Effector memory CD8-positive, alpha-beta T cell (primary cell): ENCODE measurements around the gene PCSK6.

Experiments used
- ATAC-seq: fragments of 150-1000 bp; cut with Tn5 transposase; replicated peaks from 2 replicates; pipeline ENCODE4 v1.10.0; 2021; ENCODE audit warnings: mild to moderate bottlenecking, moderate library complexity
- DNase-seq, 3 experiments: peaks; one replicate each; pipeline ENCODE4 v3.0.0; 2021
- H3K27ac Mint-ChIP-seq, 2 donors: one replicate each; pipeline ENCODE4 v1.8.0; 2022; ENCODE audit warnings: mild to moderate bottlenecking in 2 of 2, mixed read lengths in 2 of 2, moderate library complexity in 2 of 2
- H3K27me3 Mint-ChIP-seq, 2 donors: one replicate each; pipeline ENCODE4 v1.8.0; 2022; ENCODE audit warnings: mixed read lengths in 2 of 2
- H3K36me3 Mint-ChIP-seq: one replicate; pipeline ENCODE4 v1.8.0; 2022; ENCODE audit warnings: mild to moderate bottlenecking, moderate library complexity, mixed read lengths; ENCODE audit not compliant: insufficient read depth
- H3K4me1 Mint-ChIP-seq, 2 donors: one replicate each; pipeline ENCODE4 v1.8.0; 2022; ENCODE audit warnings: low read depth in 2 of 2, mixed read lengths in 2 of 2
- H3K4me3 Mint-ChIP-seq, 2 donors: one replicate each; pipeline ENCODE4 v1.8.0; 2022; ENCODE audit warnings: mild to moderate bottlenecking in 2 of 2, mixed read lengths in 2 of 2, moderate library complexity in 2 of 2
- H3K9me3 Mint-ChIP-seq, 2 donors: one replicate each; pipeline ENCODE4 v1.8.0; 2022; ENCODE audit warnings: mixed read lengths in 2 of 2

The PCSK6 gene

DNA sequence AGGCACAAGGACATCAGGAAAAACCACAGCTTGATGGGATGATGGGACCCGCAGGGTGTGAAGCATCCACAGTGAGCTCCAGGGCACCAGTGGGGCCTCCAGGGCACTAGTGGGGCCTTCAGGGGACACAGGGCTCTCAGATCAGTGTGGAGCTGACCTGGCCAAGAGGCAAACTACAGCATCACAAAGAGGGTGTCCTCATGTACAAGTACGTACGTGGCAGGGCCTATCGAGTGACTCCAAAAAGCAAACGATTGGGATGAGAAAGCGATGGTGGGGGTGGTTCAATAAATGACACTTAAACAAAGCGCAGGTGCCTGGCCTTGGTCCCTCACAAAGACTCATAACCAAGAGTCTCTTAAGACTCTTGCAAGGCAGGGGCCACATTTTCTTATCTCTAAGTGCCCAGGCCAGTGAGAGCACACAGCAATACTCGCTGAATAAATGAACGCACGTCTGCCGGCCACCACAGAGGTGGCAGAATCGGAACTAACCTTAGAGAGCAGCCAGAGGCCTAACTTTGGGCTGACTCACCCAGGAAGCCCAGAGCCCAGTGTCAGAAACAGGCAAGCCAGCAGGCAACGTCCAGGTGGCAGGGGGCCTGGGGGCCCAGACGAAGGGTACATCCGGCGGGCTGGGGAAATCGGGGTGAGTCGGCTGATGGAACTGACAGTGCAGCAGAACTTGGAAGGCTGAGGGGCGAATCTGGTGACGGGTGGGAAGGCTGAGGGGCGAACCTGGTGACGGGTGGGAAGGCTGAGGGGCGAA is 8.7 kb downstream of the PCSK6 start:
- ATAC-seq = no peak
- no peaks in the 10 kb centered on the region for H3K9me3 Mint-ChIP-seq

DNA sequence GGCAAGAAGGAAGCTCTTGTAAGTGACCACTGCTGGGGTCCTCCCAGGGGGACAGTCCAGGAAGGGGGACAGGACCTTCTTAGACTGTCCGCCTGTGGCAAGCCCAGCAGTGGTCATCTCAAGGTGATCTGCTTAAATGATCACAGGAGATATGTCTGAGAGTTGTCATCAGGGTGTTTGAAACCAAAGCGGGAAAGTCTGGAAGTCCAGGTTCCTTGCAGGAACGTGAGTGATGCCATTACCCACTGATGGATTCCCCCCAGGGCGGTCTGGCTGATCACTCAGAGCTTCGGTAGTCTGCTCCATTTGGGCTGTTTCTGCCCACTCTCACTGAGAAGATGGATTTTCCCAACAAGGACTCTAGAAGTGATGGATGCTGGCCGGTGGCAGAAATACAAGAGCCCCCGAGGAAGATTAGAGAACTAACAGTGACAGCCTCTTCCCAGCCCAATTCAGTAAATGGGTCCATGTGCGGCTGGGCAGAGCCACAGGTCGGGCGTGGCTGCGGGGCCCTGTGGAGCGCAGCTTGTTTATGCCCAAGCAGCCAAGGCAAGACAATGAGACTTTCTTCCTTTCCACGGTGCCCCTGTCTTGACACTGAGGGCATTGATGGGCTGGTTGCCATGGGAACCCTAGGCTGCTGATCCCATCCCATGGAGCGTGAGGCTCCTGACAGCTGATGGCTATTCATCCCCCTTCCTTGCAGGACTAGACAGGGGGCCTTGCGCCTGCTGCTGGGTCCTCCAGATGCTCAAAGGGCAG is 9.5 kb downstream of the PCSK6 start:
- Mint-ChIP-seq H3K4me1 (peaks cover 0 to 1% of the 10 kb centered on the region in 2 donors), H3K27me3 (peaks cover 31 to 72% of the 10 kb centered on the region in 2 donors), H3K27ac (no peak overlapping the region), H3K9me3 (no peaks in the 10 kb centered on the region), H3K36me3 (no peaks in the 10 kb centered on the region), H3K4me3 (no peak overlapping the region)
- ATAC-seq (no peak), DNase-seq (no peak)

More for the DNA sequence above, 8.7 kb downstream of the PCSK6 start:
- H3K36me3 Mint-ChIP-seq = no peaks in the 10 kb centered on the region
- no peak for DNase-seq
- peaks cover 29 to 75% of the 10 kb centered on the region in 2 donors for H3K27me3 Mint-ChIP-seq
- H3K4me1 Mint-ChIP-seq = peaks cover 0 to 1% of the 10 kb centered on the region in 2 donors
- H3K27ac Mint-ChIP-seq = no peak overlapping the region
- no peak overlapping the region for H3K4me3 Mint-ChIP-seq

DNA sequence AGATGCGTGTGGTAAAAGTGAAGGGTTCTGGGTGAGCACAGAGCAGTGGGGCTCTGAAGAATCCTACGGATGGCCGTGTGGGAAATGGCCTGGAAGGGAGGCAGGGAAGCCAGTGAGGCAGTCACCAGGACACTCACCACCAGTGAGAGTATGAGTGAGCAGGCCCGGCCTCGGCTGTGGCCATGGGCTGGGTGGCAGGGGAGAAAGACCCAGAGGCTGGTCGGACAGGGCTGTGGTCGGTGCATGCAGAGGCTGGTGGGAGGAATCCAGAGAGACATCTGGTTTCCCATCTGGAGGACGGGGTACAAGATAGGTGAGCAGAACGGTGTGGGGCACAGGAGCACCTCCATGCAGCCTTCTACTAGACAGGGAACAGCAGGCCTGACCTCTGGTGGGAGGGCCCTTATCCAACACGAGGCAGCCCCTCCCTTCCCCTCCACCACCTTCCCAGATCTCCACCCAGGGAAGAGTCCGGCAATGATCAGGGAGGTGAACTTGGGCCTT is 10.1 kb downstream of the PCSK6 start:
- no peak overlapping the region for H3K4me3 Mint-ChIP-seq
- H3K27ac Mint-ChIP-seq = no peak overlapping the region
- peaks cover 37 to 72% of the 10 kb centered on the region in 2 donors for H3K27me3 Mint-ChIP-seq
- ATAC-seq (no peak), DNase-seq (no peak)
- H3K36me3 Mint-ChIP-seq = no peaks in the 10 kb centered on the region
- H3K9me3 Mint-ChIP-seq = no peaks in the 10 kb centered on the region
- peaks cover 0 to 1% of the 10 kb centered on the region in 2 donors for H3K4me1 Mint-ChIP-seq

DNA sequence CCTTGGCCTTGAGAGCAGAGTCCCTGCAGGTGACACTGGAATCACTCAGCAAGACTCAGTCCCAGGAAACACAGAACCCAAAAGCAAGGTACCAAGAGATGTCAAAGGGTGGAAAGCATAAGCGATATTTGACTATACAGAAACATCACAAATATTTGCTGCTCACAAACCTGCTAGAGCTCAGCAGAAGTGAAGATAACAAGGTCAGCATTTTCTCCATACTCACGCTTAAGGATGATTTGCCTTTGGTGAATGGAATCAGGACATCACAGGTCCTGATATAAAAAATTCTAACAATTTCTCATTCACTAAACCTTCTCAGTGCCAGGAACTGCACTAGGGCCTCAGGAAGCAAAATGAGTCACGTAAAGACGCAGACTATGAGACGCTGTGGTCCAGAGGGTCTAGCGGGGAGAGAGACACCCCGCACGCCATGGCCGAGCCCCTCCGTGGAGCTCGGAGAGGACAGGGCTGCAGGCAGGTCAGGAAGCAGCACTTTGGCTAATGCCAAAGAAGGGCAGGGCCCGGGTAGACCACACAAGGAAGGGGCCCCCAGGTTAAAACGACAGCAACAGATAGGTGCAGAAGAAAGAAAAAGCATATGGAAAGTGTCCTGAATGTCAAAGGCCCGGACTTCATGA is 10.7 kb downstream of the PCSK6 start:
- DNase-seq (no peak), ATAC-seq (no peak)
- H3K4me1 Mint-ChIP-seq = peaks cover 0 to 1% of the 10 kb centered on the region in 2 donors
- no peaks in the 10 kb centered on the region for H3K9me3 Mint-ChIP-seq
- peaks cover 38 to 69% of the 10 kb centered on the region in 2 donors for H3K27me3 Mint-ChIP-seq
- no peak overlapping the region for H3K27ac Mint-ChIP-seq
- H3K4me3 Mint-ChIP-seq = no peak overlapping the region
- no peaks in the 10 kb centered on the region for H3K36me3 Mint-ChIP-seq

DNA sequence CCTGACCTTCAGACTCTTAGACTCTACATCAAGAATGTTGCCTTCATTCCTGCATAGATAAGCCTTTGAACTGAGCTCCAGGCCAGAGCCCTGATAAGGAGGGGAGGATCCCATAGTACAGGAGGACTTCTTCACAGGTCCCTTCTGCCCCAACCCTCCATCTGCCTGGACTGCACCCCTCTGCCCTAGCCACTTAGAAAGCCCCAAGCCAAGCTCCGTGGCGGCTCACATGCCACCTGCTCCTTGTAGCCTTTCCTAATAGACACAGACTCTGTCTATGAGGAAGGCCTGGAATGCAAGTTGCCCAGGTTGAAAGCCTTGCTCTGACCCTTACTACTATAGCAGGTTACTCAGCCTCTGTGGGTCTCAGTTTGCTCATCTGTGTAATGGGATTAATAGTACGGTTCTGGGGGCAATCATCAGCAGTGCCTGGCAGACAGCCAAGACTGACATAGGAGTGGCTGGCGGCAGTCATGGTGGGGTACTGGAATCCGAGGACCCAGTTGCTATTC is 11.6 kb downstream of the PCSK6 start:
- Mint-ChIP-seq H3K4me1 (peaks cover 0 to 1% of the 10 kb centered on the region in 2 donors), H3K36me3 (no peaks in the 10 kb centered on the region), H3K27me3 (peaks cover 36 to 67% of the 10 kb centered on the region in 2 donors), H3K27ac (no peak overlapping the region), H3K4me3 (no peak overlapping the region), H3K9me3 (no peaks in the 10 kb centered on the region)
- ATAC-seq (no peak), DNase-seq (no peak)

DNA sequence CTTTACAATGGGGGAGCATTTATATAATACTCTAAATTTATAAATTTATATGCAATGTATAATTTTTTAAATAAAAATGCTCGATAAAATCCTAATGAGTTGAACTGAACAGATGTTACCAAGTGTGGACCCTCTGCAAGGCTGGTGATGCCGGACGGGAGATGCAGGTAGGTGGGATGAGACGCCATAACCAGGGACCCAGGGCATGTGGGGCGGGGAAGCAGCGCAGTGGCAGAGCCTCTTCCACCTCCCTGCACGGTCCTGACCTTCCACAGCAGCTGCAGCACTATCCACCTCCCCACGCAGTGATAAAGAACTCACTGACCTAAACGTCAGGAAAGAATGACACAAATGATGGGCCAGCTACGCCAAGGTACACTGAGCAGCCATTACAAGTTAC is 12.8 kb downstream of the PCSK6 start:
- H3K36me3 Mint-ChIP-seq = no peaks in the 10 kb centered on the region
- peaks cover 36 to 56% of the 10 kb centered on the region in 2 donors for H3K27me3 Mint-ChIP-seq
- no peak overlapping the region for H3K27ac Mint-ChIP-seq

DNA sequence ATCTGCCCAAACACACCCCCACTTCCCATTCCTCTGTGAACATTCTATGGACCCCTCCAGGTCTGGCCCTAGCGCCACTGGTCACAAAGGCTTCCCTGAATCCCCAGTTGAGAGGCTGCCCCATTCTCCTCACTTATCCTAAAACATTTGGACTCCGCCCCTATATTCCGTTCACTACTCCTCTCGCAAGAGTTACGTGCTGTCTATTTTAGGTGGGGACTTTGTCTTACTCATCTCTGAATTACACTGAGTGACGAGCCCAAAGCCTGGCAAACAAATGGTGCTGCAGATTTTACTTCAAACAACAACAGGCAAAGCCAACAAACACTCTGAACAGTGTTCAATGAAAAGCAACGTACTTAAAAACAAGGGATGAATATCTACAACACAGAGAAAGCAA is 14.5 kb downstream of the PCSK6 start:
- no peak overlapping the region for H3K27ac Mint-ChIP-seq
- H3K4me3 Mint-ChIP-seq = no peak overlapping the region
- no peak for ATAC-seq
- no peaks in the 10 kb centered on the region for H3K9me3 Mint-ChIP-seq
- H3K27me3 Mint-ChIP-seq = peaks cover 38 to 50% of the 10 kb centered on the region in 2 donors
- DNase-seq = no peak
- H3K36me3 Mint-ChIP-seq = no peaks in the 10 kb centered on the region
- no peaks in the 10 kb centered on the region for H3K4me1 Mint-ChIP-seq

More for the DNA sequence above, 12.8 kb downstream of the PCSK6 start:
- Mint-ChIP-seq H3K4me1 (no peaks in the 10 kb centered on the region), H3K4me3 (no peak overlapping the region), H3K9me3 (no peaks in the 10 kb centered on the region)
- DNase-seq = no peak
- ATAC-seq = no peak

DNA sequence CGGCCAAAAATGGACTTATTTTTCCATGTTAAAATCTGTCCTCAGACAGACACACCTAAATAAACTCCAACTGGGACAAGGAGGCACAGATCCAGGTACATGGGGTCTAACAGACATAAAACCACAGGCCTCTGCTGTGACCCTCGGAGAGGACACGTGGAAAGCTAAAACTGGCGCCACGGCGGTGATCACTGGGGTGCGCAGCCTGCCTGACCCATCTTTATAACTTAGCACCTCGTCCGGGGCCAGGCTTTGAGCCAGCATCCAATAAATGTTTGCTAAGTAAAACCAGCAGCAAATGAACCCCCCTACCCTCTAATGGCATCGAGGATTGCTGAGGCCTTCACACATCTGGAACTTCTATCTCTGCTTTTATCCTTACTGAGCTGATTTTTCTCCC is 15.3 kb downstream of the PCSK6 start:
- Mint-ChIP-seq H3K27me3 (peaks cover 30 to 45% of the 10 kb centered on the region in 2 donors), H3K9me3 (no peaks in the 10 kb centered on the region), H3K4me1 (no peaks in the 10 kb centered on the region), H3K4me3 (no peak overlapping the region), H3K27ac (no peak overlapping the region), H3K36me3 (no peaks in the 10 kb centered on the region)
- DNase-seq = no peak
- ATAC-seq = no peak

DNA sequence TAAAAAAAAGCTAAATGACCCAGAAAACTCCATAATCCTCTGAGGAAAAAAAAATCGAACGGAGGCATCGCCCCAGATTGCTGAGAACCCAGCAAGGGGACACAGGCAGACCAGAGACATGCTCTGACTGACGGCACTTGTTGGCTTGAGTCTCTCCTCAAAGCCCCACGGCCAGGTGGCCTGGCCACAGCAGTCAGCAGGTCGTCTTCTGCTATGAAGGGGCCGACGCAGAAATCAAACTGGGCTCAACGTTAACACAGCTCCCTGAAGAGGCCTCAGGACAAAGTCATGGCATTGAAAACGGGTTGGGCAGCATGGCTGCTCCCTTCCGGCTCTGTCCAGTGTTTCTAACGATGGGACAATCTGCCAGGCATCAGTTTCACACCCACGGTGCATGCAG is 17.5 kb downstream of the PCSK6 start:
- ATAC-seq (no peak), DNase-seq (no peak)
- Mint-ChIP-seq H3K9me3 (no peaks in the 10 kb centered on the region), H3K4me3 (no peak overlapping the region), H3K27ac (no peak overlapping the region), H3K4me1 (no peaks in the 10 kb centered on the region), H3K36me3 (no peaks in the 10 kb centered on the region), H3K27me3 (peaks cover 15 to 27% of the 10 kb centered on the region in 2 donors)

DNA sequence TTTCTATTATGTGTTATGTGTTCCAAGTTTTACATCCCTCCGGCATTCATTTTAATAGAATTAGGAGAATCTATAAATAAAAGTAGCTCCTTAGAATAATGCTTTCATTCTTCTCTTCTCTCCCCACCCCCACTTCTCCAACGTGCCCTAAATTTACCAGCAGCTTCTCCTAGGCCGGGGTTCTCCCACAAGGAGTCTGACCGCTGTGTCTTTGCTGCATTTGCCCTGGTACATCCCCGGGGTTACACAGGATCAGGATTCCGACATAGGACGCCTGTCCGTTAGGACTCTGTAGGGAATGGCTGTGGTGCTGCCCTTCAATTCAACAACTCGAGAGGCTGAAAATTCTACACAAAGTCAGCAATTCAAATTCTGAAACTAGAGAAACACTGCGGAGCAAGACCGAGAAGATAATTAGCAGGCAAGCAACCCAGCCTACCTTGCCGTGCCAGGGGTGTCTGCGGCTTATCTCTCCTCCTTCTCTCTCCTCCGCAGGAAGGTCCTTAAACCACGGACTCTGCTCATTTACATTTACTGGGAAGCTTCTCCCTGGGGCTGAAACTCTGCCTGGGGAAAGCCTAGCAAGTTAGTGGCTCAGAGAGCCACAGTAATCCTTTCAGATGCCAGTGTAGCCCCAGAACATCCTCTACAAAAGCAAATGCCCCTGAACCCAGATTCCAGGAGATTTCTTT is 18.8 kb downstream of the PCSK6 start:
- Mint-ChIP-seq H3K27ac (no peak overlapping the region), H3K4me3 (no peak overlapping the region), H3K36me3 (no peaks in the 10 kb centered on the region), H3K4me1 (no peaks in the 10 kb centered on the region), H3K9me3 (no peaks in the 10 kb centered on the region), H3K27me3 (peaks cover 22 to 35% of the 10 kb centered on the region in 2 donors)
- DNase-seq = no peak
- ATAC-seq = no peak

DNA sequence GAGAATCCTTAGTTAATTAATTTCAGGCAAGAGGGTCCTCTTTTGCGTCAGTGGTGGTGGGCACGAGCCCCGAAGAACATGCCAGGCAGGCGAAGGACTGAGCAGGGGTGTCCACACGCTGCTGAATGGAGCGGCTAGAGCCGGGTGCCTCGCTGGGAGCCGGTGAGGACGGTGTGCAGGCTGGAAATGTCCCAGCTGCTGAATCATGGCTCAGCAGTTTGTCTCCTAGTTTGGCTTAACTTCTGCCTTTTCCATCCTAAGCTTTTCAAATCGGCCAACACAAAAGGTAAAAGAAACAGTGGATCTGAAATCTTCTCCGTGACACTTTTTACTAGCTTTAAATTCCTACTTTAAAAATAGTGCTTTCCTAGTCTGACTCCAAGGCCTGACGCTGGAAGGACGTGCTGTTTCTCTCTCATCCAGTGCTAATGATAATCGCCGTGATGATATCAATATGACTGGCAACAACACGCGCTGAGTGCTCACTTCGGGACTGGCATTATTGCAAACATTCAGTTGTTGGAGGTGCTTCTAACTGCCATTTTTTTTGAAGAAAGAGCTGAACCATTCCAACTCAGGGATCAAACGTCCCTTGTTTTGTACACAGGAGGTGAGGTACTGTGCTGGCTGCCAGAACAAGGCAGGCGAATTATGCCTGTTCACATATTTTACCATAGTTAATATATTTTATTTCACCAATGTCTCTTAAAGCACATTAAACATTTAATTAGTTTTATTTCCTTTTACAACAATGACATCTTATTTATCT is 19.8 kb downstream of the PCSK6 start:
- no peaks in the 10 kb centered on the region for H3K4me1 Mint-ChIP-seq
- H3K4me3 Mint-ChIP-seq = no peak overlapping the region
- H3K9me3 Mint-ChIP-seq = no peaks in the 10 kb centered on the region
- ATAC-seq (no peak), DNase-seq (no peak)
- H3K27ac Mint-ChIP-seq = no peak overlapping the region
- no peaks in the 10 kb centered on the region for H3K36me3 Mint-ChIP-seq
- peaks cover 22 to 35% of the 10 kb centered on the region in 2 donors for H3K27me3 Mint-ChIP-seq

DNA sequence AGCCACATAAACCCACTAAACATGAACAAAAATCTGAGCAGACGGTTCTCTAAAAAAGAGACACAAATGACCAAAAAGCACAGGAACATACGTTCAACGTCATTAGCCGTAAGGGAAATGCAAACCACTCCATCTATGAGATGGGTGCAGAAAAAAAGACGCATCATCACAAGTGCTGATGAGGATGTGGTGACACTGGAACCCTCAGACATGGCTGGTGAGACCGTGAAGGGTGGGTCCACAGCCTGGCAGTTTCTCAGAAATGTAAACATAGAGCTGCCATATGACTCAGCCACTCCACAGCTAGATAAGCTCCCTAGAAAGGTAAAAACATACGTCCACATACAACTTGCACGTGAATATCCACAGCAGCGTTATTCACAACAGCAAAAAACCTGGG is 23.3 kb downstream of the PCSK6 start:
- peaks cover 0 to 2% of the 10 kb centered on the region in 2 donors for H3K4me1 Mint-ChIP-seq
- H3K9me3 Mint-ChIP-seq = no peaks in the 10 kb centered on the region
- DNase-seq (no peak), ATAC-seq (no peak)
- no peak overlapping the region for H3K4me3 Mint-ChIP-seq
- no peaks in the 10 kb centered on the region for H3K36me3 Mint-ChIP-seq
- H3K27me3 Mint-ChIP-seq = peaks cover 45 to 47% of the 10 kb centered on the region in 2 donors
- no peak overlapping the region for H3K27ac Mint-ChIP-seq
